ENCODE results near the gene ZMYND10. TPM values are rescaled to one million over a fixed set of nuclear protein-coding genes. Genes with fewer than 3 reads are reported as not detected.
"Not testable (repeated sequence)": the region's sequence is repeated elsewhere in the genome, so short reads cannot be mapped to it uniquely, and the experiment has no call there.

The ZMYND10 gene
- total and polyA plus RNA-seq, 5 donors = 0.20 to 0.40 (median 0.26) TPM

DNA sequence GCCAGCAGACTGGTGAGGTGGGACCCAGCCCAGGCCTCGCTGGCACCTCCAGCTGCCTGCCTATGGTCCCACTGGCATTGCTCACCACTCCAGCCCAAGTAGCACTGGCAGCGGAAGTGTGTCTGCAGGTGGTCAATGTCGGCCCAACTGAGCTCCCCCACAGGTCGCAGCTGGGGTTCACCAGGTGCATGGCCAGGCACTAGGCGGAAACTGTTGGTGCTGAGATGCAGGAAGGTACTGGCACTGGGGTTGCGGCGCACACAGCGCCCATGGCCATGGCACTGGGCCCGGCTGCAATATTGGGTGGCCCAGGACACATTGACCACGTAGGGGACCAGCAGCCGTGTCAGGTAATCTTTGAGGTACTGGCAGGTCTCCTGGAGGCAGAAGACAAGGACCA, 27.4 kb downstream of the ZMYND10 start:
- DNase-seq = peak in 1 of 3 donors; percentile 51

DNA sequence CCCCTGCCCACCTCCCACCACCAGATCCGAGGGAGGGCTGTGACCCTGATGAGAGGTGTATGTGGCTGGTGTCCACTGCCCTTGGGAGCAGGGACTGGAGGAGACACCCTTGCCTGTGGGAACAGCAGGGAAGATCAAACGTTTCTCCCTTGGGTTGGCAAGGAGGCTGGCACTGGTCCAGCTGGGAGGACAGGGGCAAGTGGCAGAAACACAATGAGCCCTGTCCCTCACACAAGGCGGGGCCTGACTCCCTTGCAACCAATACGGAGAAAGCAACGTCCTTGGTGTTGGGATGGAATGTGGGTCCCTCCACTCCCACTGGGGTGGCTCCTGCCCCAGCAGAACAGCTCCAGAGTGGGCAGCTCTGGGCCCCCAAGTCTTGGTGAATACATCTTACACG, 28.2 kb downstream of the ZMYND10 start:
- DNase-seq (peak in 2 of 3 donors; percentile 70 to 75), ATAC-seq (no peak)
- Histone ChIP-seq H3K27ac (ENCODE audit: low read length) (peak overlapping the region; percentile 9), H3K4me1 (ENCODE audit: control insufficient read depth, insufficient read depth, low read length) (peaks cover 4% of the 10 kb centered on the region), H3K4me3 (ENCODE audit: low read length) (no peak overlapping the region), H3K9me3 (ENCODE audit: control insufficient read depth, low read length) (no peaks in the 10 kb centered on the region), H3K27me3 (ENCODE audit: control insufficient read depth, insufficient read depth) (no peaks in the 10 kb centered on the region)
- intact Hi-C loops (cut with DNase I) = no loop called here
- WGBS = 49% methylated on average over 6 of the region's 6 CpGs

More for the DNA sequence above, 27.4 kb downstream of the ZMYND10 start:
- no peak overlapping the region for H3K27ac ChIP-seq (ENCODE audit: low read length)
- no peak overlapping the region for H3K4me3 ChIP-seq (ENCODE audit: low read length)
- 87% methylated on average over 11 of the region's 11 CpGs for WGBS
- H3K9me3 ChIP-seq (ENCODE audit: control insufficient read depth, low read length) = no peaks in the 10 kb centered on the region
- H3K4me1 ChIP-seq (ENCODE audit: control insufficient read depth, insufficient read depth, low read length) = peaks cover 4% of the 10 kb centered on the region
- H3K27me3 ChIP-seq (ENCODE audit: control insufficient read depth, insufficient read depth) = no peaks in the 10 kb centered on the region
- intact Hi-C loops (cut with DNase I) = no loop called here
- no peak for ATAC-seq

DNA sequence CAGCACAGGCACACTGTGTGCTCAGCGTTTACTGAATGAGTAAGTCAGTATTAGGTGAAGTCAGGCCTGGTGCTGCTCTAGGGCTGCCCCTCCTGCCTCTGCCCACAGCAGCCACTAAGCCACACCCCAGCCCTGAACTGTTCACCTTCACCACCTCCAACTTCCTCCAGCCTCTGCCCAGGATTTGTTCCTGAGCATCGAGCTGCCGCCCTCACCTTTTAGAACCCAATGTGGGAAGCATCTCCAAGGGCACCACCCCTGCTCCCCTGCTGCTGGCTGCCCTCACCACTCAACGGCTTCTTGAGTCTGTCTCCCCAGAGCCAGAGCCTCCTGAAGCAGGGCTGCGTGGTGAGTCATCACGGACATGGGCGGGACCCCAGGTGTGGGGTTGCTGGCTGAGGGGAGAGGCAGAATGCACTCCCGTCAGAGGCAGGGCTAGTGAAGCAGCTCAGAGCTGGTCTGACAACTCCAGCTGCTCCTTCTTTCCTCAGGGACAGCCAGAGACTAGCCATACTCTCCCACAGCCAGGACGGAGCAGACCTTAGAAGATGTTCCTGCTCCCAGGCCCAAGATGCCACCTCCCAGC, 28.8 kb downstream of the ZMYND10 start:
- Histone ChIP-seq H3K4me3 (ENCODE audit: low read length) (no peak overlapping the region), H3K9me3 (ENCODE audit: control insufficient read depth, low read length) (no peaks in the 10 kb centered on the region), H3K27ac (ENCODE audit: low read length) (no peak overlapping the region), H3K4me1 (ENCODE audit: control insufficient read depth, insufficient read depth, low read length) (peaks cover 4% of the 10 kb centered on the region), H3K27me3 (ENCODE audit: control insufficient read depth, insufficient read depth) (no peaks in the 10 kb centered on the region)
- DNase-seq (peak in 1 of 3 donors; percentile 62), ATAC-seq (peak in 1 of 2 donors; percentile 3)
- intact Hi-C loops (cut with DNase I) = no loop called here
- 67% methylated on average over 9 of the region's 9 CpGs for WGBS

DNA sequence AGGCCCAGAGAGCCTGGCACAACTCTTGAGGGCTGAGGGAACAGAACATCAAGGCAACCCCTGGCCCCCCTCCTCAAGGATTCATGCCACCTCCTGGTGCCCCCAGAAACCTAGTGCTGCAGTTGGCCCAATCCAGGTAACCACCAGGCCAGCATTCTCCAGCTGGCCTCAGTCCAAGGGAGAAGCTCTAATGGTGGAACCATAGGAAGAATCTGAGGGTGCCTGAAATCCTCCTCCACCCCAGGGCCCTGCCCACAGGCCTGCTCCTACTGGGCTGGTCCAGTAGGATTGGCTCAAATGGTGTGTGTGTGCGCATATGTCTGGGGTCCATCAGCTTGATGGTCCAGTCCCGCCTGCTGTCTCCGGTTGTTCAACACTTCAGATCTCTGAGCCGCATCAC, 30.7 kb downstream of the ZMYND10 start:
- Histone ChIP-seq H3K4me1 (ENCODE audit: control insufficient read depth, insufficient read depth, low read length) (no peaks in the 10 kb centered on the region), H3K4me3 (ENCODE audit: low read length) (no peak overlapping the region), H3K27me3 (ENCODE audit: control insufficient read depth, insufficient read depth) (no peaks in the 10 kb centered on the region), H3K27ac (ENCODE audit: low read length) (no peak overlapping the region), H3K9me3 (ENCODE audit: control insufficient read depth, low read length) (no peaks in the 10 kb centered on the region)
- ATAC-seq = peak in 1 of 2 donors; percentile 38
- DNase-seq = peak in 1 of 3 donors; percentile 33
- WGBS = 98% methylated on average over 4 of the region's 4 CpGs
- intact Hi-C loops (cut with DNase I) = no loop called here

DNA sequence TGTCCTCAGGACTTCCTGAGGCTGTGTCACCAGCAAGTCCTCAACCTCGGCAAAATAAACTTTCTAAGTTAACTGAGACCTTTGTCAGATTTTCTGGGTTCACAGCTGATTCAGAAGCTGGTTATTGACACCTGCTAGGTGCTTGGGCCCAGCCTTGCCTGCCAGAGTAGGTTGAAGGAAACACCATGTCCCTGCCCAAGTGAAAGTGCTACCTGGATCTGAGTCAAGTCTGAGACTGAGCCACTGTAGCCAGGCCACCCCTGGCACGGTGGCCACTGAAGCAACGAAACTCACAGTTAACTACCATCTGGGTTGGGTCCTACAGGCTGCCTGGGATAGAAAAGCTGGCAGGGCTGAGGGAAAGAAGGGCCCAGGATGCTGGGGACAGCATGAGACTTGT, 31.2 kb downstream of the ZMYND10 start:
- 81% methylated on average over 3 of the region's 3 CpGs for WGBS
- Histone ChIP-seq H3K9me3 (ENCODE audit: control insufficient read depth, low read length) (no peaks in the 10 kb centered on the region), H3K27me3 (ENCODE audit: control insufficient read depth, insufficient read depth) (no peaks in the 10 kb centered on the region), H3K27ac (ENCODE audit: low read length) (no peak overlapping the region), H3K4me1 (ENCODE audit: control insufficient read depth, insufficient read depth, low read length) (no peaks in the 10 kb centered on the region), H3K4me3 (ENCODE audit: low read length) (no peak overlapping the region)
- ATAC-seq = peak in 1 of 2 donors; percentile 7
- intact Hi-C loops (cut with DNase I) = no loop called here
- DNase-seq = peak in 1 of 3 donors; percentile 28

DNA sequence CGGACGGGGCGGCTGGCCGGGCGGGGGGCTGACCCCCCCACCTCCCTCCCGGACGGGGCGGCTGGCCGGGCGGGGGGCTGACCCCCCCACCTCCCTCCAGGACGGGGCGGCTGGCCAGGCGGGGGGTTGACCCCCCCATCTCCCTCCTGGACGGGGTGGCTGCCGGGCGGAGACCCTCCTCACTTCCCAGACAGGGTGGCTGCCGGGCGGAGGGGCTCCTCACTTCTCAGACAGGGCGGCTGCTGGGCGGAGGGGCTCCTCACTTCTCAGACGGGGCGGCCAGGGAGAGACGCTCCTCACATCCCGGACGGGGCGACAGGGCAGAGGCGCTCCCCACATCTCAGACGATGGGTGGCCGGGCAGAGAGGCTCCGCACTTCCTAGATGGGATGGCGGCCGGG, 33.5 kb downstream of the ZMYND10 start:
- H3K27me3 ChIP-seq (ENCODE audit: control insufficient read depth, insufficient read depth); intact Hi-C loops (cut with DNase I); H3K9me3 ChIP-seq (ENCODE audit: control insufficient read depth, low read length); H3K4me3 ChIP-seq (ENCODE audit: low read length); ATAC-seq; H3K4me1 ChIP-seq (ENCODE audit: control insufficient read depth, insufficient read depth, low read length); DNase-seq; H3K27ac ChIP-seq (ENCODE audit: low read length): not testable (repeated sequence)
- 93% methylated on average over 32 of the region's 32 CpGs for WGBS

DNA sequence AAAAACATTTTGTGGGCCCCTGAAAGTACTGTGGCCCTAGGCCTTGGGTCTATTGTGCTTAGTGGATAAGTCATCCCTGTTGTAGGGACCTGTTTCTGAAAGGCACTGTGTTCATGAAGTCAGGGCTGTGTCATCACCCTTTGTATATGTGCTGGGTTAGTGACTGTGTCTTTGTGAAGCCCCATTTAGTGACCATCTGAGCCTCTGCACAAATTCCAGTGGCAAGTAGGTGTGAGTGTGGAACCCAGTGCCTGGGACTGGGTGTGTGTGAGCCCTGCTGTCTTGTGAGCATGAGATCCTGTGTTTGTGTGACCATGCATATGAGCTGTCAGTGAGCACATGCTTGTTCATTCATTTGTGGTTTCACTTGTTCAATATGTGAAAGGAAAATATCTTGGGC, 40.9 kb downstream of the ZMYND10 start:
- no peak overlapping the region for H3K4me3 ChIP-seq (ENCODE audit: low read length)
- no peaks in the 10 kb centered on the region for H3K27me3 ChIP-seq (ENCODE audit: control insufficient read depth, insufficient read depth)
- intact Hi-C loops (cut with DNase I) = no loop called here
- H3K9me3 ChIP-seq (ENCODE audit: control insufficient read depth, low read length) = no peaks in the 10 kb centered on the region
- no peak overlapping the region for H3K27ac ChIP-seq (ENCODE audit: low read length)
- ATAC-seq (no peak), DNase-seq (no peak)
- peaks cover 5% of the 10 kb centered on the region for H3K4me1 ChIP-seq (ENCODE audit: control insufficient read depth, insufficient read depth, low read length)

DNA sequence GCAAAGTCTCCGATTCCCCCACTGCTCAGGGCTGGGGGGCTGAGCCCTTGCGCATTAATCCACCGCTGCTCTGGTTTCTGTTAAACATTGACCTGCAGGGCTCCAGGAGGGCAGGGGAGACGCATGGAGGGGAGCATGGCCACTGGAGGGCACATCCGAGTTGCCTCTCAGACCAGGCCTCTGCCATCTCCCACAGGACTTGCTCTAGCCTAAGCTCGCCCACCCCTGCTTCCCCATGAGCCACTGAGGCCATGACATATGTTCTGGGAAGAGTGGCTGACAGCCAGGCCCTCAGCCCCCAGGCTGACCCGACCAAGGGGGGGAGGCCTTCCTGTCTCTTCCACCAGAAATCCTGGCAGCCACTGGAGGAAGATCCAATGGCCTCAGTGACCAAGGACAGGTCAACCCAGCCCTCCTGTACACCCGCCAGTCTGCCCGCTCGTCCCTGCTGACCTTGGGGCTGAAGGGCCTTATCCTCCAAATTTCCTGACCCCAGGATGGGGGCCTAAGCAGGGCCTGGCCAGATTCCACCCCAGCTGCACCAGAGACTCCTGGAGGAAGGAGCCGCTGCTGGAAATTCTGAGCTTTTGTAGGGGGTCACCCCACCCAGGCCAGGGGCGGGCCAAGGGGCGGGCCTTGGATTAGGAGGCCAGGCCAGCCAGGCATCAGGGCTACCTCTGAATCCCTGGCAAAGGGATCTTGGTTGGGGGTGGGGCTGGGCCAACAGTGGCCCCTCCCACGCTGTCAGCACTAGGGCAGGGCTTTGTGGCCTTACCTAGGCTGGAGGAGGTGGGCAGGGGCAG, 42.3 kb downstream of the ZMYND10 start, which contains the start of gene HYAL1:
Gene HYAL1 (minus strand): TSS at position 562 of the 803 bp plus-strand sequence. CDS start 618 bp downstream, outside the sequence.
- WGBS = 49% methylated on average over 14 of the region's 14 CpGs
- ATAC-seq (peak; percentile 40 to 59), DNase-seq (peak; percentile 88 to 93 (median 92))
- H3K27me3 ChIP-seq (ENCODE audit: control insufficient read depth, insufficient read depth) = no peaks in the 10 kb centered on the region
- H3K27ac ChIP-seq (ENCODE audit: low read length) = peak within 1 kb of the TSS; percentile 80
- intact Hi-C loops (cut with DNase I) = no loop called here
- H3K4me1 ChIP-seq (ENCODE audit: control insufficient read depth, insufficient read depth, low read length) = peaks cover 9% of the 10 kb centered on the region
- peak within 1 kb of the TSS; percentile 24 for H3K4me3 ChIP-seq (ENCODE audit: low read length)
- no peaks in the 10 kb centered on the region for H3K9me3 ChIP-seq (ENCODE audit: control insufficient read depth, low read length)

DNA sequence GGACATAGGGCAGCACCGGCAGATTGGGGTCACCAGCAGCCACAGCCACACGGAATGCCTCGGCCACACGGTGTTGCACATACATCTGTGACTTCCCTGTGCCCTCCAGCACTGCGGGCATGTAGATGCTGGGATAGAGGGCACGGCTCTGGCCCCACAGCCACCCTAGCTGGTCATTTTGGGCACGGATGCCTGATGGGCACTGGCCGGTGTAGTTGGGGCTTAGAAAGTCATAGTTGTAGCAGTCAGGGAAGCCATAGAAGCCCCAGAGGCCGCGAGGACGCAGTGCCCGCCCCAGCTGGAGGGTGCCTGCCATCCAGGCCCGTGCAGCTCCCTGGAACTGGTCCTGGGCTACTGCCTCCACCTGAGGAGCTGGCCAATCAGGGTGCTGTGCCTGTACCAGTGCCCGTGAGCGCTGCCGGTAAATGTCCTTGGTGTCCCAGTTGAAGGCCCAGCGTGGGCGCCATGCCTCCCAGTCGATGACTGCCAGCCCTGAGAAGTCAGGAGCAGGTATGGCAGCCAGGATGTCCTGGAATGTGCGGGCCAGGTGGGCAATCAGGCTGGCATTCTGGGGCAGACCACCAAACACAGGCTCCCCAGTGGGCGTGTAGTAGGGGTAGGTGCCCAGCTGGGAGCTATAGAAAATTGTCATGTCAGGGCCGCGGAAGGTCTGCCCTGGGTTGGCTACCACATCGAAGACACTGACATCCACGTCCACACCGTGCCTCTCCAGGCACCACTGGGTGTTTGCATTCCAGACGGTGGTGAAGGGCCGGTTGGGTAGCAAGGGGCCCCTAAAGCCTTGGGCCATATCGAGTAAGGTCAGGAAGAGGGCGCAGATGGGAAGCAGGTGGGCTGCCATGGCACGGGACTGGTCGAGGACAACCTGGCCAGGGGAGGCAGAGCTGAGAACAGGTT, 43.2 kb downstream of the ZMYND10 start:
- H3K27me3 ChIP-seq (ENCODE audit: control insufficient read depth, insufficient read depth) = no peaks in the 10 kb centered on the region
- peak in 2 of 3 donors; percentile 66 to 67 for DNase-seq
- intact Hi-C loops (cut with DNase I) = no loop called here
- peaks cover 10% of the 10 kb centered on the region for H3K4me1 ChIP-seq (ENCODE audit: control insufficient read depth, insufficient read depth, low read length)
- H3K4me3 ChIP-seq (ENCODE audit: low read length) = peak overlapping the region; percentile 24
- no peaks in the 10 kb centered on the region for H3K9me3 ChIP-seq (ENCODE audit: control insufficient read depth, low read length)
- no peak for ATAC-seq
- 76% methylated on average over 32 of the region's 32 CpGs for WGBS
- peak overlapping the region; percentile 80 for H3K27ac ChIP-seq (ENCODE audit: low read length)

DNA sequence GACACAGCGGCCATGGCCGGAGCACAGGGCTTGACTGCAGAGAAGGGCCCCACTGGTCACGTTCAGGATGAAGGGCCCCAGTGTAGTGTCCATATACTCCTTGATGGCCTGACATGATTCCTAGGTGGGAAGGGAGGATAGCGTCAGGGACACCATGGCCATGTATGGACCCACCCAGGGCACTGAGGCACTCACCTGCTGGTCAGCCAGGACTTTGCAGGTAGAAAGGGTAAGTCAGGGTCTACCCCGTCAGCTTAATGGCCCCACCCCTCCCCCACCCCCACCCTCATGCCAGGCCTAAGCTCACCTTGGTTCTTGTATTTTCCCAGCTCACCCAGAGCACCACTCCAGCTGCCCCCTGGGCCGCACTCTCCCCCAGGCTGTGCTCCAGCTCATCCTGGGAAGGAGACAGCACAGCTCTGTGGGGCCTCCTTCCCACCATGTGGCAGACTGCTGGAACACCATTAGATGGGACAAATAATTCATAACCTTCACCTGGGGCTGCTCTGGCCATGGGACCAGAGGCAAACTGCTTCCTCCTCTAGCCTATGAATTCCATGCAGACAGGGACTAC, 44.8 kb downstream of the ZMYND10 start:
- peak overlapping the region; percentile 91 for H3K27ac ChIP-seq (ENCODE audit: low read length)
- intact Hi-C loops (cut with DNase I) = no loop called here
- DNase-seq = no peak
- H3K4me3 ChIP-seq (ENCODE audit: low read length) = no peak overlapping the region
- H3K4me1 ChIP-seq (ENCODE audit: control insufficient read depth, insufficient read depth, low read length) = peaks cover 10% of the 10 kb centered on the region
- H3K9me3 ChIP-seq (ENCODE audit: control insufficient read depth, low read length) = no peaks in the 10 kb centered on the region
- ATAC-seq = no peak
- H3K27me3 ChIP-seq (ENCODE audit: control insufficient read depth, insufficient read depth) = no peaks in the 10 kb centered on the region
- 82% methylated on average over 6 of the region's 6 CpGs for WGBS

All from right cardiac atrium (tissue), 5 donors.